Adrenal gland (tissue), 12 donors: Measurements from ENCODE around the gene VENTX. TPM values are rescaled to one million over a fixed set of nuclear protein-coding genes. Genes with fewer than 3 reads are reported as not detected.
A peak's percentile ranks its signal among the peaks of the same experiment; 100 is the strongest.

Source experiments
- DNase-seq, 7 donors: peaks; one replicate each; pipeline ENCODE4 v3.0.0-alpha.2; 2019 to 2020
- H3K27ac ChIP-seq, 5 donors: fragments of 200-600 bp; sonication (generic) in 4 of 5; 1 replicate in 3 of 5; 2 replicates in 2 of 5; pipeline versions ENCODE4 v1.5.1 to v1.8.0; 2016 to 2020; ENCODE audit warnings: mild to moderate bottlenecking in 1 of 5
- H3K27me3 ChIP-seq: fragments of 200-600 bp; 2 replicates; pipeline ENCODE4 v1.8.0; 2021
- H3K36me3 ChIP-seq, 2 donors: fragments of 200-600 bp; replicated peaks in 1 of 2; 1 replicate in 1 of 2; 2 replicates in 1 of 2; pipeline versions ENCODE4 v1.5.1 to v1.8.0; 2018 to 2022
- H3K4me1 ChIP-seq, 2 donors: fragments of 200-600 bp; replicated peaks in 1 of 2; 1 replicate in 1 of 2; 2 replicates in 1 of 2; pipeline versions ENCODE4 v1.5.1 to v1.8.0; 2018 to 2021
- H3K4me3 ChIP-seq, 4 donors: fragments of 200-600 bp; sonication (generic) in 3 of 4; one replicate each; pipeline ENCODE4 v1.5.1; 2016 to 2018
- H3K9me3 ChIP-seq, 3 donors: fragments of 200-600 bp; sonication (generic) in 1 of 3; replicated peaks in 1 of 3; 1 replicate in 2 of 3; 2 replicates in 1 of 3; pipeline versions ENCODE4 v1.5.1 to v1.8.0; 2016 to 2021
- CTCF ChIP-seq, 6 experiments: fragments of 450-650 bp in 4 of 6; fragments of 200-600 bp in 2 of 6; sonication (generic) in 1 of 6; IDR thresholded peaks; 1 replicate in 5 of 6; 2 replicates in 1 of 6; pipeline versions ENCODE4 v1.5.1 to v1.8.0; 2016 to 2021; ENCODE audit warnings: antibody characterized with exemption in 6 of 6, mild to moderate bottlenecking in 2 of 6, moderate library complexity in 1 of 6
- POLR2A ChIP-seq, 2 donors: fragments of 450-650 bp; IDR thresholded peaks; one replicate each; pipeline ENCODE4 v1.6.1; 2017; ENCODE audit warnings: antibody characterized with exemption in 2 of 2, mild to moderate bottlenecking in 2 of 2, moderate library complexity in 1 of 2
- WGBS, 4 donors: extraction: QIAGEN DNeasy Blood & Tissue Kit in 2 of 4; methylation state at CpG; one replicate each; pipeline versions ENCODE4 v1.1.5 to v1.1.7; 2013 to 2017; 5-methylcytosine and 5-hydroxymethylcytosine counted together
- intact Hi-C, 2 donors: fragments of 100-400 bp; cut with DNase I; formaldehyde crosslinking; loops; one replicate each; pipeline versions ENCODE4 v1.14.1 to v1.15.0; 2022 to 2023
- polyA plus RNA-seq, 3 donors: library from polyadenylated mRNA; stranded (reverse); fragments of 200-250 nt in 2 of 3; fragments of 350-450 nt in 1 of 3; fragmentation: Illumina TruSeq in 1 of 3; extraction: RNeasy Lipid Tissue Mini Kit (QIAGEN cat#74804) in 1 of 3; gene quantifications; one replicate each; pipeline ENCODE4 v1.2.3, GENCODE V29; 2013 to 2014
- total RNA-seq, 9 donors: library from RNA; depleted of rRNA in 4 of 9; stranded (reverse); fragments of >200 nt in 4 of 9; fragments of 120-200 nt in 1 of 9; fragmentation: NEBNext Ultra II Directional in 1 of 9; extraction: Animal tissue kit (Norgen Biotek cat#: 25700) in 1 of 9; gene quantifications; one replicate each; pipeline versions ENCODE4 v1.1.0 to v1.2.4, GENCODE V29; 2013 to 2023
- donor health status: healthy with polysubstance abuse.
- donor health status: Bipolar disorder and iron deficiency.
- donor health status: DM: yes; HTN: yes; CAD: no.
- donor health status: DM: no; HTN: no; CAD: no.
- donor health status: DM: no; HTN: no; CAD: no.
- donor health status: DM: yes; HTN: yes; CAD: no.

VENTX gene
- total and polyA plus RNA-seq, 12 donors, result 0.06 to 4.4 (median 1.4) TPM

DNA sequence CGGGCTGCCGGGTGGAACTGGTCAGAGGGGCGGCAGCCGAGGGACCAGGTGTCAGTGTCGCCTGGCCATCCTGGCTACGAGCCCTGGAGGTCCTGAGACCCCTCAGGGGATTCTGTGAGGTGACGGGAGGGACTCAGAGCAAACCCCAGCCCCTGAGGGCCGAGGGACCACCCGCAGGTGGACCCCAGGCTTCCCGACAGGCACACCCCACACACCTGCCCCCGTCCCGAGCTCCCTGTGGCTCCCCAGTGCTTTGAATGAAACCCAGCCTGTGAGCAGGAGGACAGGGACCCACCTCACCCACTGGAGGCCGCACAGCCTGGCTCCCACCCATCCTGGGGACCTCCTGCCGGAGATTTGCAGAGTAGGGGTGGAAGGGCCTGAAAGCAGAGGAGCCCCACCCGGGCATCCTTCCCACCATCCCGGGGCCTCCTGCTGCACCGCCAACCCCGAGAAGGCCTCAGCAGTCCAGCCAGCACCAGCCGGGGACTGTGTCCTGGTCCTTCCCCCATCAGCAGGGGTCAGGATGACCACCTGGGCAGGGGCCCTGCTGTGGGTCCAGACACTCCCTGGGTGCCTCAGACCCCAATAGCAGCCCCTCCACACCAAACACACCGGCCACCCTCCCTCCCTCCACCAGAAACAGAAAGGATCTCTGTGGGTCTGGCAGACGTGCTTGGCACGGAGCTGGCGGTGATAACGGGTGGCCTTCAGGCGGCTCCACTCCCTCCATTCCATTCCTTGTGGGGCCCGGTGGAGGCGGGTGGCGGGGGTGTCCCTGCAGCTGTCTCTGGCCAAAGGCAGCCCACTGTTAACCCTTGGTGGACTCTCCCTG is 13.9 kb downstream of the VENTX start:
- Histone ChIP-seq H3K4me1 (peaks cover 53 to 54% of the 10 kb centered on the region in 2 donors), H3K27me3 (no peaks in the 10 kb centered on the region), H3K9me3 (no peaks in the 10 kb centered on the region), H3K36me3 (no peaks in the 10 kb centered on the region), H3K4me3 (peak overlapping the region in 1 of 4 donors; percentile 5), H3K27ac (peak overlapping the region; percentile 35 to 97 (median 84))
- WGBS, 4 donors, result 37 to 72% (median 44%) methylated on average over 9 to 28 of the region's 28 CpGs
- intact Hi-C loops, result no loop called here
- TF ChIP-seq POLR2A (IDR thresholded peaks at IDR 0.05) (peak in 1 of 2 donors; percentile 58), CTCF (IDR thresholded peaks at IDR 0.05) (no peak)
- DNase-seq, result peak; percentile 76 to 93 (median 90)

- H3K4me1 ChIP-seq, result peaks cover 54 to 56% of the 10 kb centered on the region in 2 donors
- TF ChIP-seq POLR2A (IDR thresholded peaks at IDR 0.05), result no peak
- no peak for TF ChIP-seq CTCF (IDR thresholded peaks at IDR 0.05)
- H3K36me3 ChIP-seq, result no peaks in the 10 kb centered on the region
- no peaks in the 10 kb centered on the region for H3K27me3 ChIP-seq
- H3K9me3 ChIP-seq, result no peaks in the 10 kb centered on the region
- peak overlapping the region in 3 of 5 donors; percentile 74 to 97 (median 95) for H3K27ac ChIP-seq
- 52 to 70% (median 54%) methylated on average over 2 to 12 of the region's 12 CpGs for WGBS, 4 donors
- intact Hi-C loops, result no loop called here
- no peak for DNase-seq
- no peak overlapping the region for H3K4me3 ChIP-seq
Measured at GRCh38 chr10:133252223-133252552, 14.5 kb downstream of the VENTX start.

DNA sequence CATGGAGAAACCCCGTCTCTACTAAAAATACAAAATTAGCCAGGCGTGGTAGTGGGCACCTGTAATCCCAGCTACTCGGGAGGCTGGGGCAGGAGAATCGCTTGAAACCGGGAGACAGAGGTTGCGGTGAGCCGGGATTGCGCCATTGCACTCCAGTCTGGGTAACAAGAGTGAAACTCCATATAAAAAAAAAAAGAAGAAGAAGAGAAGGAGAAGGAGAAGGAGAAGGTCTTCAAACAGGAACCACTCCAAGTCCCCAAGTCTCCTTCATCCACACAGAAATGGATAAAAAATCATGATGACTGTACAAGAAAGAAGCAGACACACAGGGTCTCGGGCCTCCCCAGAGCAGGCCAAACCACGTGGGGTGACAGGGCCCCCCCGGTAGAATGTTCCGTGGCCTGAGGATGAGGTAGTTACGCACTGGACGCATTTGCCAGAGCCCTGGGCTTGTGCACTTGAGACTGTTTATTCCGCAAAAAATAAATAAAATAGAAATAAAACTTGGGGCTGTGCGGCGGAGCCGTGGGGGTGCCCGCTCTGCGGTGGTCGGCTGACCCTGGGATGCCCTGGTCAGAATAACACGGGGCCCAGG is 15.8 kb downstream of the VENTX start:
- no peak for TF ChIP-seq POLR2A (IDR thresholded peaks at IDR 0.05)
- TF ChIP-seq CTCF (IDR thresholded peaks at IDR 0.05), result no peak
- H3K36me3 ChIP-seq, result no peaks in the 10 kb centered on the region
- peak overlapping the region in 3 of 5 donors; percentile 80 to 87 (median 85) for H3K27ac ChIP-seq
- intact Hi-C loops, result no loop called here
- no peak for DNase-seq
- 66 to 73% (median 70%) methylated on average over 22 of the region's 22 CpGs for WGBS, 4 donors
- H3K4me3 ChIP-seq, result no peak overlapping the region
- H3K4me1 ChIP-seq, result peaks cover 46 to 63% of the 10 kb centered on the region in 2 donors
- H3K27me3 ChIP-seq, result no peaks in the 10 kb centered on the region
- H3K9me3 ChIP-seq, result no peaks in the 10 kb centered on the region

GRCh38 chr10:133254421-133255120 is 16.9 kb downstream of the VENTX start:
- intact Hi-C loops, result no loop called here
- TF ChIP-seq POLR2A (IDR thresholded peaks at IDR 0.05) (peak in 1 of 2 donors; percentile 52), CTCF (IDR thresholded peaks at IDR 0.05) (no peak)
- no peaks in the 10 kb centered on the region for H3K27me3 ChIP-seq
- H3K9me3 ChIP-seq, result no peaks in the 10 kb centered on the region
- WGBS, 4 donors, result 28 to 47% (median 37%) methylated on average over 6 to 13 of the region's 13 CpGs
- H3K36me3 ChIP-seq, result no peaks in the 10 kb centered on the region
- no peak overlapping the region for H3K4me3 ChIP-seq
- H3K4me1 ChIP-seq, result peaks cover 39 to 63% of the 10 kb centered on the region in 2 donors
- DNase-seq, result peak in 6 of 7 donors; percentile 57 to 72 (median 62)
- peak overlapping the region; percentile 38 to 87 (median 83) for H3K27ac ChIP-seq
